ENCODE measurements around the gene EML4. TPM values are rescaled to one million over a fixed set of nuclear protein-coding genes. Genes with fewer than 3 reads are reported as not detected.

Gene EML4
- total and polyA plus RNA-seq, 10 of the 15 experiments (the other 5 are each of a cell fraction or from before 2014, with no cell fraction given): 23.1 to 91.3 (median 77.4) TPM

- Histone ChIP-seq H3K79me2 (ENCODE audit: control insufficient read depth, insufficient read depth, low read length) (peaks cover 19% of the 10 kb centered on the region), H3K4me1 (ENCODE audit: control insufficient read depth, insufficient read depth, low read length) (no peaks in the 10 kb centered on the region), H3K4me2 (ENCODE audit: control insufficient read depth, insufficient read depth) (no peak overlapping the region), H3K9me3 (replicated peaks; ENCODE audit: control insufficient read depth, insufficient read depth, low read length) (no peaks in the 10 kb centered on the region), H3K9ac (ENCODE audit: control insufficient read depth, insufficient read depth, low read length) (no peak overlapping the region), H3K36me3 (ENCODE audit: control insufficient read depth in 2 of 2, insufficient read depth in 2 of 2, low read length in 1 of 2) (peaks cover 2 to 15% of the 10 kb centered on the region in 2 experiments), H4K20me1 (ENCODE audit: control insufficient read depth, insufficient read depth) (no peaks in the 10 kb centered on the region), H3K27me3 (replicated peaks in 1 of 2; ENCODE audit: control insufficient read depth in 2 of 2, insufficient read depth in 2 of 2, low read length in 1 of 2) (no peaks in the 10 kb centered on the region), H3K27ac (ENCODE audit: control insufficient read depth, insufficient read depth) (no peak overlapping the region), H2AFZ (ENCODE audit: control insufficient read depth, low read depth, low read length) (no peak overlapping the region), H3K4me3 (no peak overlapping the region)
- DNase-seq (ENCODE audit: low read depth, low spot score): no peak
- intact Hi-C loops (cut with micrococcal nuclease; ENCODE audit: unreplicated experiment) (no loop called here), in situ Hi-C loops (cut with MboI) (no loop called here)
- ChIA-PET RAD21 (ENCODE audit: unreplicated experiment) (no interaction called here), CTCF (interaction anchor here (0.6 to 1.0 kb wide), 2 partner anchors 258 to 322 kb away, joined by 3 read pairs; no protein-coding TSS in a partner anchor), SMC1A (ENCODE audit: uncharacterized antibody, unreplicated experiment) (no interaction called here), POLR2A (no interaction called here)
- FAIRE-seq: peak; percentile 56
- ATAC-seq: no peak
- BruUV-seq (replicated peaks): TSS peak; percentile 61
- no peak for TF ChIP-seq RAD51 (IDR thresholded peaks at IDR 0.05)
- no peak for TF ChIP-seq E4F1 (IDR thresholded peaks at IDR 0.05; ENCODE audit: borderline replicate concordance, partially characterized antibody)
- TF ChIP-seq SRF (IDR thresholded peaks at IDR 0.05; ENCODE audit: low read depth in 2 of 2, low read length in 2 of 2): no peak
- 96% methylated on average over 3 of the region's 3 CpGs for WGBS (ENCODE audit: insufficient coverage, insufficient replicate concordance, low lambda C conversion rate, missing lambda C conversion rate)
Measured at GRCh38 chr2:42350434-42351063, 181.4 kb downstream of the EML4 start.

- Histone ChIP-seq H4K20me1 (ENCODE audit: control insufficient read depth, insufficient read depth) (no peaks in the 10 kb centered on the region), H3K79me2 (ENCODE audit: control insufficient read depth, insufficient read depth, low read length) (peaks cover 30% of the 10 kb centered on the region), H3K36me3 (ENCODE audit: control insufficient read depth in 2 of 2, insufficient read depth in 2 of 2, low read length in 1 of 2) (peaks cover 2 to 6% of the 10 kb centered on the region in 2 experiments; a peak in 2 of 4 replicates), H3K4me1 (ENCODE audit: control insufficient read depth, insufficient read depth, low read length) (no peaks in the 10 kb centered on the region), H3K4me3 (no peak overlapping the region), H3K9me3 (replicated peaks; ENCODE audit: control insufficient read depth, insufficient read depth, low read length) (no peaks in the 10 kb centered on the region), H3K4me2 (ENCODE audit: control insufficient read depth, insufficient read depth) (no peak overlapping the region), H2AFZ (ENCODE audit: control insufficient read depth, low read depth, low read length) (no peak overlapping the region), H3K27ac (ENCODE audit: control insufficient read depth, insufficient read depth) (no peak overlapping the region), H3K9ac (ENCODE audit: control insufficient read depth, insufficient read depth, low read length) (no peak overlapping the region), H3K27me3 (replicated peaks in 1 of 2; ENCODE audit: control insufficient read depth in 2 of 2, insufficient read depth in 2 of 2, low read length in 1 of 2) (no peaks in the 10 kb centered on the region)
- ChIA-PET SMC1A (ENCODE audit: uncharacterized antibody, unreplicated experiment) (no interaction called here), POLR2A (no interaction called here), RAD21 (ENCODE audit: unreplicated experiment) (no interaction called here), CTCF (interaction anchor here (1.1 kb wide), 1 partner anchor 23 kb away, joined by 6 read pairs; no protein-coding TSS in a partner anchor)
- intact Hi-C loops (cut with micrococcal nuclease; ENCODE audit: unreplicated experiment) (no loop called here), in situ Hi-C loops (cut with MboI) (no loop called here)
- WGBS (ENCODE audit: insufficient coverage, insufficient replicate concordance, low lambda C conversion rate, missing lambda C conversion rate): 99% methylated on average over 5 of the region's 5 CpGs
- FAIRE-seq: no peak
- DNase-seq (ENCODE audit: low read depth, low spot score): no peak
- ATAC-seq: no peak
- no TSS peak for BruUV-seq (replicated peaks)
- no peak for TF ChIP-seq NKRF (conservative IDR thresholded peaks at IDR 0.05)
- no peak for TF ChIP-seq CEBPB (IDR thresholded peaks at IDR 0.05; ENCODE audit: borderline replicate concordance in 1 of 2, low read depth in 2 of 2, low read length in 2 of 2)
- no peak for TF ChIP-seq CTCF (IDR thresholded peaks at IDR 0.05 in 2 of 3, conservative IDR thresholded peaks at IDR 0.05 in 1 of 3; ENCODE audit: control insufficient read depth in 2 of 3, extremely low read depth in 1 of 3, insufficient read depth in 1 of 3, low read depth in 3 of 3, low read length in 3 of 3)
- TF ChIP-seq SPI1 (IDR thresholded peaks at IDR 0.05; ENCODE audit: borderline replicate concordance, insufficient read depth, low read depth, low read length): no peak
Measured at GRCh38 chr2:42351864-42352263, 182.7 kb downstream of the EML4 start.
